Fibroblast of skin of scalp (primary cell): ENCODE results near the gene SYT3.
"Not testable (repeated sequence)": the region's sequence is repeated elsewhere in the genome, so short reads cannot be mapped to it uniquely, and the experiment has no call there.

Source experiments
- DNase-seq: peaks from one replicate; pipeline ENCODE4 v3.0.0-alpha.2; 2013

The SYT3 gene

DNA sequence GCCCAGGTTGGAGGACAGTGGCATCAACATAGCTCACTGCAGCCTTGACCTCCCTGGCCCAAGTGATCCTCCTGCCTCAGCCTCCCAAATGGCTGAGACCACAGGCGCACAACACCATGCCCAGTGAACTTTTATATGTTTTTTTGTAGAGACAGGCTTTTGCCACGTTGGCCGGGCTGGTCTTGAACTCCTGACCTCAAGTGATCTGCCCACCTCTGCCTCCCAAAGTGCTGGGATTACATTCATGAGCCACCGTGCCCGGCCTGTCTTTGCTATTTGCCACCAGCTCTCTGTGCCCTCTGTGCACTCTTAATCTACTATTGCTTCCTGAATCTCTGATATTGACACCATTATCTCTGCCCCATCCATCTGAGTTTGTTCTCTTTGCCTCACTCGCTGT, 37.2 kb downstream of the SYT3 start:
- DNase-seq = no peak

DNA sequence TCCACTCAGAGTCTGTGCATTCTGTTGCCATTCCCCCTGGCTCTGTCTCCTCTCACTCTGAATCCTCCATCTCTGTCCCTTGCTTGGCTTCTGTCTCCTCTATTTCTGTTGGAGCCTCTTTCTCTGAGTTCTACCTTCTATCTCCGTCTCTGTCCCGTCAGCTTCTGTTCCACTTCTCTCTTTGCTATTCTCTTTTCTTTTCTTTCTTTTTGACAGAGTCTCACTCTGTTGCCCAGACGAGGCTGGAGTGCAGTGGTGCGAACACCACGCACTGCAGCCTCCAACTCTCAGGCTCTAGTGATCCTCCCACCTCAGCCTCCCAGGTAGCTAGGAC, 37.6 kb downstream of the SYT3 start:
- no peak for DNase-seq

DNA sequence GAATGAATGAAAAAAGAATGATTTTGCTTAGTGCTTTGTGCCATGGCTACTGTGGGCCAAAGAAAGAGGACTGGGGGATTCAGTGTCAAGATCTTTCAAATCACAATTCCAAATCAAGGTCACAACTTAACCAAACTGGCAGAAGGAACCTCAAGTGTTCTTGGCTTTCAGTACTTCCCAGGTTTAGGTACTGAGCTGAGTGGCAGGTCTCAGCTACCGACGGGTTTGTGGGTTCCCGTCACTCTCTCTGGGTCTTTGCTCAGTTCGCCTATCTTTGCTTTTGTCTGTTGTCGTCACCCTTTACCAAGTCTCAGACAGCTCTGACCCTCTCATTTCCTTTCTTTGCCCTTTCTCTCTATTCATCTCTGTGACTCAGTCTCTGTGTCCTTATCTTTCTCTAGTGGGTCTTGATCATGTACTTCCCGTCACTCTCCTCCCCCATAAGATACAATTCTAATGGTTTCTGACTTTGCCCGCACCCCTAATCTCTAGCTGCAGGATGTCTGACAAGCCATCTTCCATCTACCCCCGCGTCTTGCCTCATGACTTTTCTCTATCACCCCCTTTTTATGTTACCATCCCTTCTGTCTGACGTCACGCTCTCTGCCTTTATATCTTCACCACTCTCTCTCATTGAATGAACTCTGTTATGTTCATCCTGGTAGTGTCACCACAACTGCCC, 38.1 kb downstream of the SYT3 start:
- no peak for DNase-seq

DNA sequence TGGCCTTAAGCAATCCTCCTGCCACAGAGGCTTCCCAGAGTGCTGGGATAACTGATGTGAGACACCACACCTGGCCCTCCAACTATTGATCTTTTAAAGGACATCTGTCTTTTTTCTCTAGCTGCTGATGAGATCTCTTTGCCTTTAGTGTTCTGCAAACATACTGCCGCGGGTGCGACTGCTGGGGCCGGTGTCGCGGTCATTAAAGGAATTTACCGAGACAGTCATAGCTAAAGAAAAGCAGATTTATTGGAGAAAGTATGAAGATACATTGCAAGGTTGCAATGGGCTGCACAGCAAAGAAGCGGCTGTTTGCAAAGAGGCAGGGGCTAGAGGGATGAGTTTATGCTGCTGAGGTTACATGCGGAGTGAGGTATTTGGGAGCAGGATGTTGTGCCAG, 40.3 kb downstream of the SYT3 start:
- DNase-seq = no peak

DNA sequence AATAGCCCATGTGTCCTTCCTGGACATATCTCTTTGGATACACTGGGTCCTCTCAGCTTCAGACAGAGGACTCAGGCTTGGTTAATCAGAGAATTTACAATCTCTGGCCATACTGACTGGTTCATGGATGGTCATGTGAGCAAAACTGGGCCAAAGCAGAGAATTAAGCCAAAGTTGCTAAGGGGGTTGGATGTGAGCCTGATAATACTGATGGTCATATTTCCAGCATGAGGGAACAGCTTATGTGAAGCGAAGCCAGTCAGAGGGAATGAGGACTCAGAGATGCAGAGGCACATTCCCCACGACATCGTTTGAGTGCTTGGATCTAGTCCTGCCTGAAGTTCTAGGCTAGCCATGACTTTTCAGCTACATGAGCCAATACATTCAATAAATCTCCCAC, 49.5 kb downstream of the SYT3 start:
- no peak for DNase-seq

DNA sequence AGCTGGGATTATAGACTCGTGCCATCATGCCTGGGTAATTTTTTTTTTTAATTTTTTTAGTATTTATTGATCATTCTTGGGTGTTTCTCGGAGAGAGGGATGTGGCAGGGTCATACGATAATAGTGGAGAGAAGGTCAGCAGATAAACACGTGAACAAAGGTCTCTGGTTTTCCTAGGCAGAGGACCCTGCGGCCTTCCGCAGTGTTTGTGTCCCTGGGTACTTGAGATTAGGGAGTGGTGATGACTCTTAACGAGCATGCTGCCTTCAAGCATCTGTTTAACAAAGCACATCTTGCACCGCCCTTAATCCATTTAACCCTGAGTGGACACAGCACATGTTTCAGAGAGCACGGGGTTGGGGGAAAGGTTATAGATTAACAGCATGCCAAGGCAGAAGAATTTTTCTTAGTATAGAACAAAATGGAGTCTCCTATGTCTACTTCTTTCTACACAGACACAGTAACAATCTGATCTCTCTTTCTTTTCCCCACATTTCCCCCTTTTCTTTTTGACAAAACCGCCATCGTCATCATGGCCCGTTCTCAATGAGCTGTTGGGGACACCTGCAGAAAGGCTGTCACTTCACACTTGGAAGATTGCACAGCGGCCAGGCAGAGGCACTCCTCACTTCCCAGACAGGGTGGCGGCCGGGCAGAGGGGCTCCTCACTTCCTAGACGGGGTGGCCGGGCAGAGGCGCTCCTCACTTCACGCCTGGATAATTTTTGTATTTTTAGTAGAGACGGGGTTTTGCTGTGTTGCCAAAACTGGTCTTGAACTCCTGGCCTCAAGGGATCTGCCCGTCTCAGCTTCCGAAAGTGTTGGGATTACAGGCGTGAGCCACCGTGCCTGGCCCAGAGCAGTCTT, 57.7 kb downstream of the SYT3 start:
- DNase-seq = not testable (repeated sequence)

DNA sequence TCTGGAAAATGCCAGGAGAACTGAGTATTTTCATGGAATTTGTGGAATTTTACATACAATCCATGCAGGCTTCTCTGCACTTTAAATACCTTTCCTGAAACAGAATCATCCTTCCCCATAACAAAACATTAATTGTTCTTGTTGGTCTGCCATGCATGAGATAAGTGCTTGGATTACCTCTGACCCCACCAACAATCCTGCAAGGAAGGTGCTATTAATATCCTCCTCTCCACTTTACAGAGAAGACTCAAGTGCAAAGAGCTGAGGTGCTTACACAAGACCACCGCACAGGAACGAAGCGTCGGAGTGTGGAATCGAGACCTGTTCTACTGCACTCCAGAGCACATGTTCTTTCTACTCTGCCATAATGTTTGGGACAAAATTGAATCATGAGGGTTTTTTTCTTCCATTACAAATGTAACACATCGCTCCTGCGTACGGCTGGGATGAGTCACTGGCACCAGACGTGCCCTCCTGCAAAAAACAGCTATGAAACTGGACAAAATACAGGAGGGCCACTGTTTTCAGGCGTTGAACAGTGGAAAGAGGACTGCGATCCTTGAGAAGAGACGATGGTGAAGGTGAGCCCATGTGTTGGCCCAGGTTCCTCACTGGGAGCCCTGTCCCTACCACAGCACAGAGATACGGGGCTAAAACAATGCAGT, 58.6 kb downstream of the SYT3 start:
- DNase-seq = no peak

DNA sequence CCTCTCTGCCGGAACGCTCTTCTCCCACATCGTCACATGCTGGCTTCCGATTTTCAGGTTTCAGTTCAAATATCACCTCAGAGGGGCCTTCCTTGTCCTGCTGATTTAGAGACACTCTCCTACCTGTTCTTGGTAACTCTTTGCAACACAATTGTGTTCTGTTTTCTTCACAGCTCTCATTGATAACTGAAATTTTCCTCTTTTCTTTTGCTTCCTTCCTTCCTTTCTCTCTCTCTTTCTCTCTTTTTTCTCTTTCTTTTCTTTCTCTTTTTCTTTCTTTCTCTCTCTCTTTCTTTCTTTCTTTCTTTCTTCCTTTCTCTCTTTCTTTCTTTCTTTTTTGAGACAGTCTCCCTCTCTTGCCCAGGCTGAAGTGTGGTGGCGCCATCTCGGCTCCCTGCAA, 59.4 kb downstream of the SYT3 start:
- DNase-seq = no peak

DNA sequence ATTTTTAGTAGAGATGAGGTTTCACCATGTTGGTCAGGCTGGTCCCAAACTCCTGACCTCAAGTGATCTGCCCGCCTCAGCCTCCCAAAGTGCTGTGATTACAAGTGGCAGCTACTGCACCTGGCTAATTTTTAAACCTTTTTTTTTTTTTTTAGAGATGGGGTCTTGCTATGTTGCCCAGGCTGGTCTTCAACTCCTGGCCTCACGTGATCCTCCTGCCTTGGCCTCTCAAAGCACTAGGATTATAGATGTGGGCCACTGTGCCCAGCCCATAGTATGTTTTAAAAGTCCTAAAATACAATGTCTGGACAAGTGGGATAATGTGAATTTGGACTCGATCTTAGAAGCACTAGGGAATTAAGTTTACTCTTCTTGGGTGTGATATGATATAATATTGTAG, 62.9 kb downstream of the SYT3 start:
- not testable (repeated sequence) for DNase-seq

DNA sequence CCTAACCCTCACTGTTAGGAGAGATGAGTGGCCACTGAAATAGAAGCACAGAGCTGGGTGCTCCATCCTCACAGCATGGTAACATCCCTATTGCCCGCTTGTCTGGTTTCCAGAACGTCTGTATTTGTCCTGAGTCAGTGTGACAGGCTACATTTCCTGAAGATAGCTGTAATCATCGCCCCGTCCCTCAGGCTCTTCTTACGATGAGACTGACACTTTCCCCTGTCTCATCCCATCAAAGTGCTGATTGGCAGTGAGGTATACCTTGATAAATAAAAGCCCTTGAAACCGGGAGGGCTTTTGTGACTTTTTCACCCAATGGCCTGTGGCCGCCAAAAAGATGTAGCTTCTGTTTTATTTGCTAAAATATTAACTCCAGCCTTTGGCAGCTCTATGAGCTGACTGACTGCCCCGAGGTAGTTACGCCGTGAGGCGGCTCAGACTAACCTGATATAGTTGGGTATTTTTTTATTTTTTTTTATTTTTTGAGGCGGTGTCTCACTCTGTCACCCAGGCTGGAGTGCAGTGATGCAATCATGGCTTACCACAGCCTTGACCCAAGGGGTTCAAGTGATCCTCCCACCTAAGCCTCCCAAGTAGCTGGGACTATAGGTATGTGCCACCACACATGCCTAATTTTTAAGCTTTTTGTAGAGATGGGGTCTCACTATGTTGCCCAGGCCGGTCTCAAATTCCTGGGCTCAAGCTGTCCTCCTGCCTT, 65.8 kb downstream of the SYT3 start:
- no peak for DNase-seq
